K562 (cell line): ENCODE data around the gene EXO5. TPM values are rescaled to one million over a fixed set of nuclear protein-coding genes. Genes with fewer than 3 reads are reported as not detected.

Experiments used
- CCAR2 ChIP-seq: fragments of 200-400 bp; formaldehyde crosslinking; IDR thresholded peaks from 2 replicates; pipeline ENCODE4 v1.6.1; 2017; ENCODE audit warnings: mild to moderate bottlenecking, low read depth, low read length
- CXXC5 ChIP-seq: fragments of 250-450 bp; sonication (Bioruptor Pico); IDR thresholded peaks from 2 replicates; pipeline ENCODE4 v1.8.0; 2022; ENCODE audit warnings: inconsistent platforms, mild to moderate bottlenecking, moderate library complexity
- NR2C2 ChIP-seq, 2 experiments: fragments of 200-800 bp in 1 of 2; sonication (Bioruptor generic) in 1 of 2; sonication (generic) in 1 of 2; formaldehyde crosslinking in 1 of 2; IDR thresholded peaks; 2 replicates each; pipeline versions ENCODE4 v1.6.1 to v1.8.0; 2016 to 2022; ENCODE audit warnings: mild to moderate bottlenecking in 1 of 2, missing compliant biosample characterization in 1 of 2, missing genetic modification characterization in 1 of 2, missing genetic modification reagents in 1 of 2
- RBM25 ChIP-seq: fragments of 200-400 bp; formaldehyde crosslinking; IDR thresholded peaks from 2 replicates; pipeline ENCODE4 v1.6.1; 2018; ENCODE audit warnings: low read length, low read depth, moderate library complexity; ENCODE audit not compliant: severe bottlenecking
- SOX6 ChIP-seq: fragments of 450-650 bp; IDR thresholded peaks from 2 replicates; pipeline ENCODE4 v1.6.1; 2014; ENCODE audit warnings: mild to moderate bottlenecking
- TEAD1 ChIP-seq, 2 experiments: fragments of 450-650 bp in 1 of 2; sonication (generic) in 1 of 2; formaldehyde crosslinking; IDR thresholded peaks; 2 replicates each; pipeline versions ENCODE4 v1.4.0 to v1.8.0; 2020 to 2022; ENCODE audit warnings: mild to moderate bottlenecking in 2 of 2, missing genetic modification reagents in 1 of 2
- TRIM28 ChIP-seq: fragments of 450-650 bp; IDR thresholded peaks from 2 replicates; pipeline ENCODE4 v1.6.1; 2017
- XRCC3 ChIP-seq: fragments of 450-650 bp; IDR thresholded peaks from 2 replicates; pipeline ENCODE4 v1.6.1; 2017; ENCODE audit warnings: mild to moderate bottlenecking, moderate library complexity
- ZBTB1 ChIP-seq: sonication (generic); formaldehyde crosslinking; IDR thresholded peaks from 2 replicates; pipeline ENCODE4 v1.8.1; 2023; ENCODE audit warnings: missing genetic modification reagents, low read depth, mild to moderate bottlenecking, borderline replicate concordance
- ZNF780A ChIP-seq: fragments of 250-450 bp; sonication (Bioruptor Pico); IDR thresholded peaks from 2 replicates; pipeline ENCODE4 v1.5.0; 2021; ENCODE audit warnings: mild to moderate bottlenecking
- polyA plus RNA-seq, 8 experiments: library from polyadenylated mRNA; depleted of rRNA in 4 of 8; stranded (reverse) in 5 of 8; unstranded in 3 of 8; fragments of >200 nt; fragmentation: Nextera tagmentation in 2 of 8; fragmentation: Illumina TruSeq in 1 of 8; extraction: Ambion mirVana in 2 of 8; extraction: Trizol in 1 of 8; gene quantifications; 2 replicates each; pipeline versions ENCODE4 v1.2.1 to v1.2.3, GENCODE V29; 2011 to 2014; ENCODE audit warnings: inconsistent platforms in 1 of 8, missing spikeins in 1 of 8
- total RNA-seq, 7 experiments: library from RNA; depleted of rRNA in 6 of 7; stranded (reverse); fragments of >200 nt in 6 of 7; fragmentation: Illumina TruSeq in 2 of 7; extraction: Trizol in 2 of 7; gene quantifications; 2 replicates each; pipeline versions ENCODE4 v1.2.1 to v1.2.3, GENCODE V29; 2011 to 2021; ENCODE audit warnings: low replicate concordance in 1 of 7
- TF ChIP-seq, protein P1 (sequence below): fragments of 450-650 bp; IDR thresholded peaks from 2 replicates; pipeline ENCODE4 v1.6.1; 2018; ENCODE audit warnings: mild to moderate bottlenecking, low read depth; ENCODE audit not compliant: partially characterized antibody

Gene EXO5
- total and polyA plus RNA-seq, 9 of the 15 experiments (the other 6 are each of a cell fraction or from before 2014, with no cell fraction given), result 1.1 to 4.3 (median 2.8) TPM

- TF ChIP-seq NR2C2 (CRISPR knock-in tag; IDR thresholded peaks at IDR 0.05), result no peak
- TF ChIP-seq NR2C2 (tag; IDR thresholded peaks at IDR 0.05), result no peak
- peak in 1 of 2 experiments; percentile 35; a peak in 1 of 4 replicates for TF ChIP-seq TEAD1 (CRISPR knock-in tag; IDR thresholded peaks at IDR 0.05)
- no peak for TF ChIP-seq ZNF780A (CRISPR knock-in tag)
- TF ChIP-seq CCAR2, result no peak
- TF ChIP-seq, protein P1, sequence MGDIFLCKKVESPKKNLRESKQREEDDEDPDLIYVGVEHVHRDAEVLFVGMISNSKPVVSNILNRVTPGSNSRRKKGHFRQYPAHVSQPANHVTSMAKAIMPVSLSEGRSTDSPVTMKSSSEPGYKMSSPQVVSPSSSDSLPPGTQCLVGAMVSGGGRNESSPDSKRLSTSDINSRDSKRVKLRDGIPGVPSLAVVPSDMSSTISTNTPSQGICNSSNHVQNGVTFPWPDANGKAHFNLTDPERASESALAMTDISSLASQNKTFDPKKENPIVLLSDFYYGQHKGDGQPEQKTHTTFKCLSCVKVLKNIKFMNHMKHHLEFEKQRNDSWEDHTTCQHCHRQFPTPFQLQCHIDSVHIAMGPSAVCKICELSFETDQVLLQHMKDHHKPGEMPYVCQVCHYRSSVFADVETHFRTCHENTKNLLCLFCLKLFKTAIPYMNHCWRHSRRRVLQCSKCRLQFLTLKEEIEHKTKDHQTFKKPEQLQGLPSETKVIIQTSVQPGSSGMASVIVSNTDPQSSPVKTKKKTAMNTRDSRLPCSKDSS, result peak; percentile 73
- peak; percentile 87 for TF ChIP-seq TRIM28
- no peak for TF ChIP-seq ZBTB1 (CRISPR knock-in tag)
- TF ChIP-seq RBM25, result peak; percentile 67
- TF ChIP-seq SOX6, result 0 out of 2 replicates have a peak, but pooled peaks have one; percentile 17
- no peak for TF ChIP-seq CXXC5 (CRISPR knock-in tag)
- 0 out of 2 replicates have a peak, but pooled peaks have one; percentile 34 for TF ChIP-seq XRCC3
Observed at GRCh38 chr1:40546957-40547356, 38.4 kb downstream of the EXO5 start (continued).
